Activated CD8-positive, alpha-beta memory T cell treated with anti-CD3 and anti-CD28 coated beads for 36 hours (primary cell): Measurements from ENCODE around the gene CDC23. TPM values are rescaled to one million over a fixed set of nuclear protein-coding genes. Genes with fewer than 3 reads are reported as not detected.
"Not testable (repeated sequence)": the region's sequence is repeated elsewhere in the genome, so short reads cannot be mapped to it uniquely, and the experiment has no call there.

Experiments
- CTCF ChIA-PET: fragments of 350-600 bp; sonication (Branson Sonifier 250); formaldehyde crosslinking; loops from one replicate; lab custom pipeline; 2021; ENCODE audit warnings: antibody characterized with exemption; lab: Charles Lee
- POLR2A ChIA-PET: fragments of 350-600 bp; sonication (Branson Sonifier 250); formaldehyde crosslinking; loops from one replicate; lab custom pipeline; 2021; ENCODE audit warnings: antibody characterized with exemption; lab: Charles Lee
- total RNA-seq, 2 experiments: library from RNA; stranded (reverse); gene quantifications; one replicate each; pipeline ENCODE4 v1.2.3, GENCODE V29; 2021

CDC23 gene
- total RNA-seq, 2 experiments from 2014 or later = 48.0 to 50.0 TPM

DNA sequence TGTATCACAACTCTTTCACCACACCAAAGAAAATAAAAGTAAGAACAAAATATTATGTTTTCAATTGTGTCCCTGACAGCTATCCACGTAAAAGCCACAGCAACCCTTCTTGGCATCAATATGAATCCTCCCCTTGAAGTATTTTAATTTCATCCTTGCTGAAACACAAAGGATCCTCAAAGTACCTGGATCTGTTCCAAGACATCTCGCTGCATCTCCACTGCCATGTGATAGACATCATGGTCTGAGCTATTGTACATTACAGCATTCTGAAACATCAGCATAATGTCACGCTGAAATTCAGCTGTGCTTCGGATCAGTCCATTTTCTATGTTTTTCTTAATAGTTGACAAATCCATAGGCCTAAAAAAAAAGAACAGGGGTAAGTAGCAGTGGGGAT is 52.4 kb downstream of the CDC23 start:
- ChIA-PET CTCF (no interaction called here), POLR2A (no interaction called here)

DNA sequence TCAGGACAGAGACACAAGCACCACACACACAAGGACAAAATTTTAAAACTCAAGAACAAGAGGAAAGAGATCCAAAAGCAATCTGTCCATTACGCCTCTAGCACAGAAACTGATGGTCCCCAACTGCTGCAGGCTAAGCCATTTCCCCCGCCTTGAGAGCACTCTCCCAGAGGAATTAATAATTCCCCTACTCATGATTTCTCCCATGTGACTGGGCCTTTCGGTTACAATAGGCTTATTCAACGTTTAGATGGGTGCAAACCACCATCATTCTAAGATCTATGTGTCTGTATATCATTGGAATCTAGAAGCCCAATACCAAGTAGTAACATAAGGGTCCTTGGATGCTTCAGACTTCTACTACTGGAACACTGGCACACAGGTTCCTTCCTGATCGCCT is 53.5 kb downstream of the CDC23 start:
- CTCF ChIA-PET = interaction anchor here (0.9 kb wide), 1 partner anchor 65 kb away, joined by 3 read pairs; no protein-coding TSS in a partner anchor

DNA sequence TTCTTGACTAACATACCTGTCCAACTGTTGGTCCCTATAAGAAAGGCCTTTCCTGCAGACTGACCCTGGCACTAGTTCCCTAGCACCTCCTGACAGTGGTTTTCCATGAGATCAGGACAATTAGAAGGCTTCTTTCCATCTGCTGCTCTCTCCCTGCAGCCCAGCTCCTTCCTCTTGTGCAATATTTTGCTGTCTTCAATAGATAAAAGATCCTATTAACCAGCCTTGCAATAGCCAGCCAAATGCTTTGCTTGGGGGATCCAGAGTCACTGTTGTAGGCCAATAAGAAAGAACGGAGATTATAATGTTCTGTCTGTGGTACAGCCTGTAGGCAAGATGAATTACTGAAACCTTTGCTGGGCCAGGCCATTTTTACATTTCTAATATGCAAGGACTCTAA is 55.5 kb downstream of the CDC23 start:
- ChIA-PET POLR2A (no interaction called here), CTCF (no interaction called here)

More for the DNA sequence above, 53.5 kb downstream of the CDC23 start:
- POLR2A ChIA-PET = no interaction called here

DNA sequence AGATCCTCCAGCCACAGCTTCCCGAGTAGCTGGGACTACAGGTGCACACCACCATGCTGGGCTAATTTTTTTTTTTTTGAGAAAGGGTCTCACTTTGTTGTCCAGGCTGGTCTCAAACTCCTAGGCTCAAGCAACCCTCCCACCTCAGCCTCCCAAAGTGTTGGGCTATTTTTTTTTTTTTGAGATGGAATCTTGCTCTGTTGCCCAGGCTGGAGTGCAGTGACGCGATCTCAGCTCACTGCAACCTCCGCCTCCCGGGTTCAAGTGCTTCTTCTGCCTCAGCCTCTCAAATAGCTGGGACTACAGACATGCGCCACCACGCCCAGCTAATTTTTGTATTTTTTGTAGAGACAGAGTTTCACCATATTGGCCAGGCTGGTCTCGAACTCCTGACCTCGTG is 57.1 kb downstream of the CDC23 start:
- CTCF ChIA-PET, POLR2A ChIA-PET: not testable (repeated sequence)

DNA sequence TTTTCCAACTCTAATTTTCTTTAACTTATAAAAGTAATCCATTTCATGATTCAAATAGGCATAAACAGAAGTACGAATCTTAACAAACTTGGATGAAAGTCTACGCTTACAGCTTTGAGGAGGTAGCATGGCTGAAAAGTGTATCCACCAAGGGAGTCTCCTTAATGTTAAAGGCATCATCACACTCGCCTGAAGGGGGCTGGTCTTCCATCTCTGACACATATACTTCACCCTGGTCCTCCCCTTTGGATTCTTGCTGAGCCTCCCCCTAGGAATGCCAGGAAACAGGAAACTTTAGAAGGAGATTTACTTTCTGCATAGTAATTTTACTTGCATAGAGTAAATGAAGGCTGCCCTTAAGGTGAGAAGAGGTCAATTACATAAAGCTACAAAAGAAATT is 63.6 kb downstream of the CDC23 start:
- ChIA-PET POLR2A (no interaction called here), CTCF (no interaction called here)

DNA sequence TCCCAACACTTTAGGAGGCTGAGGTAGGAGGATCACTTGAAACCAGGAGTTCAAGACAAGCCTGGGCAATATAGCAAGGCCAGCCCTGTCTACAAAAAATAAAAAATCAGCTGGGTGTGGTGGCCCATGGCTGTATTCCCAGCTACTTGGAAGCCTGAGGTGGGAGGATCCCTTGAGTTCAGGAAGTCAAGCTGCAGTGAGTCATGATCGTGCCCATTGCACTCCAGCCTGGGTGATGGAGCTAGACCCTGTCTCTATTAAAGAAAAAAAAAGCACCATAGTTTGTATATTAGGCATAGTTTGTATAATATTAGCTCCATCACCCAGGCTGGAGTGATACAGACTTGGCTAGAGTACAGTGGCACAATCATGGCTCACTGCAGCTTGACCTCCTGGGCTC is 64.3 kb downstream of the CDC23 start:
- CTCF ChIA-PET = no interaction called here
- POLR2A ChIA-PET = no interaction called here

DNA sequence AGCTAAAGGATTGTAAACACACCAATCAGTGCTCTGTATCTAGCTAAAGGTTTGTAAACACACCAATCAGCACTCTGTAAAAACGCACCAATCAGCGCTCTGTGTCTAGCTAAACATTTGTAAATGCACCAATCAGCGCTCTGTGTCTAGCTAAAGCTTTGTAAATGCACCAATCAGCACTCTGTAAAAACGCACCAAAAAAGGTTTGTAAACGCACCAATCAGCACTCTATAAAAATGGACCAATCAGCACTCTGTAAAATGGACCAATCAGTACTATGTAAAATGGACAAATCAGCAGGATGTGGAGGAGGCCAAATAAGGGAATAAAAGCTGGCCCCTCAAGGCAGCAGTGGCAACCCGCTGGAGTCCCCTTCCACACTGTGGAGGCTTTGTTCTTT is 69.5 kb downstream of the CDC23 start:
- POLR2A ChIA-PET, CTCF ChIA-PET: not testable (repeated sequence)

DNA sequence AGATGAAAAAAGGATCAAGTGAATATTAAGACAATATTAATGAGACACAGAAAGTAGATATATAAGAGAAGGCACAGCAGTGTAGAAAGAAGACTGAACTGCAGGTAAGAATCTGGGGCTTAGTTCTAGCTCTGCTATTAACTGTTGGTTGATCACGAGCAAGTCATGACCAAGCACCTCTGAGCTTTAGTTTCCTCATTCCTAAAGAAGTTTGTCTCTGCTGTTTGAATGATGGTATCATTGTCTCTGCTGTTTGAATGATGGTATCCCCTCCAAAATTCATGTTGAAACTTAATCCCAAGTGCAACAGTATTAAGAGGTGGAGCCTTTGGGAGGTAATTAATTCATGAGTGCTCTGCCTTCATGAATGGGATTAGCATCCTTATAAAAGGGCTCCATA is 71.4 kb downstream of the CDC23 start:
- ChIA-PET CTCF (interaction anchor here (1.0 to 1.3 kb wide), 2 partner anchors 8 to 65 kb away, joined by 3 read pairs; no protein-coding TSS in a partner anchor), POLR2A (no interaction called here)

DNA sequence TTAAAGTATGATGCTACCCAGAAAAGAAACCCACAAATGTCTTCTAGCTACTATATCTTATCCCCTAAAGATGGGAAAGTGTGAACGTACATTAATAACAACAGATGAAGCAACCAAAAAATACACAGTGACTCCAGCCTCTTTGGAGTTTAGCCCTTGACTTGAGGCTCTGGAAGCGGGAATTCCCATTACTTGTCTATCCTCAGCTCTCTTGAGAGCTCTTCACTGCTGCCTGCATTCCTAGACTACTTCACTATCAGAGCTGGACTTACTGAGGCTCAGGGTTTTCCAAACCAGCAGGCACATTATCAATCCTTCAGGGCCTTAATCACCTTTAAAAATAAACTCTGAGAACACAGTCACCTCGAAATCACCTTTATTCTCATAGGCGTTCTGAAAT is 72.9 kb downstream of the CDC23 start:
- POLR2A ChIA-PET = no interaction called here
- CTCF ChIA-PET = no interaction called here

DNA sequence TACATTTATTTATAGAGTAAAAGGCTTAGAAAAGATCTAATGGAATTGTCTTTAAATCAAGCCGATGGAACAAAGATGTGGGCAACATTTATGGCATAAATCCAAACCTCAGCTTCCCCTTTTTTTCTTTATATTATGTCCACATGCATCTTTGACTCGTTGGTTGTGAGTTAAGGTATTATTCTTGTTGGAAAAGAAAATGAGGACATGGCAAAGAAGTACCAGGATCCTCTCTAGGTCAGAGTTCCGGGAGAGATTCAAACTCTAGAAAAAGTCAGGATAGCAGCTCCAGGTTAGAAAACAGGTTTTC is 73.4 kb downstream of the CDC23 start:
- ChIA-PET POLR2A (no interaction called here), CTCF (interaction anchor here (1.1 kb wide), 1 partner anchor 63 kb away, joined by 4 read pairs; no protein-coding TSS in a partner anchor)

DNA sequence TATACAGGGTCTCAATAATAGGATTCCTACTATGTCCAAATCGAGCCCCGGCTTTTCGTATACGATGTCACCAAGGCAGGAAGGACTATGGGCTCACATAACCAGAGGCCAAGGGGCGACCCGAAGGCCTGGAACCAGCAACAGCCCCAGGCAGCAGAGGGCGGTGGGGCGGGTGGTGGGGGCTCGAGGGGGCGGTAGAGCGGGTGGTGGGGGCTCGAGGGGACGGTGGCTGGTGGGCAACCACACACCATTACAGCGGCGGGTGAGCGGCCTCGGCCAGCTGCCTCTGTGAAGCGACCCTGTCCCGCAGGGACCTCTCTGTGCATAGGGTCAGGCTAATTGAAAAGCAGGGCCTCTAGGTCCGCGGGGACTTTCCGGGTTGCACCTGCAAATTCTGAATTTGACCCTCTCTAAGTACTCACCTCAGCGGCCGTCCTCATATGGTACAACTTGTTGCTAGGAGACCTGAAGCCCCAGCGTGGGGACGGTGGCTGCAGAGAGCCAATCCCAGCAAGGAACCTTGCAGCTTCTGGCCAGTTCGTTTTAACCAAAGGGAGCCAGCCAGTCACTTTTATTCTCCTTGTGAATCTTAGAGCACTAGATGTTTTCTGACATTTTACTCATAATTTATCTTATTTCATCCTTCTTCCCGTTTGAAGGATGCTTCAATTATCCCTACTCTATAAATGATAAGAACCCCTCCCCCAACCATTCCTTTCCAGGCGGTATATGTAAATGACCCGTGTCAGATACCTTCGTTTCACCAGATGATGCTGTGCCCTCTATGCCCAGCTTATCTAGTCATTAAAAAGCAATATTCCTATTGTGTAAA is 74.0 kb downstream of the CDC23 start, which contains the start of gene NME5:
NME5 (minus strand) TSS at position 480 of the 832 bp plus-strand sequence. CDS start 648 bp downstream, outside the sequence.
- CTCF ChIA-PET = interaction anchor here (1.1 kb wide), 1 partner anchor 62 kb away, joined by 4 read pairs; no protein-coding TSS in a partner anchor

More for the DNA sequence above, 74.0 kb downstream of the CDC23 start, which contains the start of gene NME5:
- POLR2A ChIA-PET = no interaction called here

Other genes starting within 250 kb of the CDC23 start
- 10 to 100 TPM; 17.1 to 20.8 TPM for gene FAM13B, start 180.2 kb downstream of the CDC23 start, total RNA-seq
- gene WNT8A, start 129.3 kb downstream of the CDC23 start, total RNA-seq = not detected
- not detected for gene NME5, start 73.9 kb downstream of the CDC23 start, total RNA-seq
- gene BRD8, start 34.7 kb downstream of the CDC23 start, total RNA-seq = 10 to 100 TPM; 56.4 to 56.8 TPM
- 10 to 100 TPM; 35.8 to 37.5 TPM for gene KIF20A, start 34.2 kb downstream of the CDC23 start, total RNA-seq
- under 1 TPM in 1 of 2 experiments, not detected in 1; 0.10 TPM for gene GFRA3, start 61.3 kb upstream of the CDC23 start, total RNA-seq
- 1 to 10 TPM; 6.1 to 6.2 TPM for gene CDC25C, start 118.5 kb upstream of the CDC23 start, total RNA-seq
- gene FAM53C, start 124.9 kb upstream of the CDC23 start, total RNA-seq = 10 to 100 TPM; 29.7 to 31.7 TPM
- 10 to 100 TPM; 38.8 to 39.4 TPM for gene KDM3B, start 139.4 kb upstream of the CDC23 start, total RNA-seq
- 1 to 10 TPM; 5.1 to 6.2 TPM for gene REEP2, start 225.7 kb upstream of the CDC23 start, total RNA-seq